Neural progenitor cell (in vitro differentiated cells): ENCODE data around the gene CCT7. TPM values are rescaled to one million over a fixed set of nuclear protein-coding genes. Genes with fewer than 3 reads are reported as not detected.

ENCODE experiments used
- DNase-seq: peaks from one replicate; pipeline ENCODE4 v3.0.0-alpha.2; 2016; ENCODE audit warnings: low spot score
- H2AFZ ChIP-seq: fragments of 200-600 bp; sonication (generic); replicated peaks from 2 replicates; pipeline ENCODE4 v1.6.1; 2016; ENCODE audit warnings: antibody characterized with exemption
- H3F3A ChIP-seq: fragments of 200-600 bp; sonication (generic); 2 replicates; pipeline ENCODE4 v1.6.1; 2016; ENCODE audit warnings: antibody characterized with exemption, low read depth
- H3K27ac ChIP-seq: fragments of 200-600 bp; sonication (generic); 2 replicates; pipeline ENCODE4 v1.5.1; 2016; ENCODE audit warnings: mild to moderate bottlenecking
- H3K27me3 ChIP-seq: fragments of 200-600 bp; sonication (generic); 2 replicates; pipeline ENCODE4 v1.6.1; 2016; ENCODE audit warnings: mild to moderate bottlenecking, moderate library complexity
- H3K36me3 ChIP-seq: fragments of 200-600 bp; sonication (generic); 2 replicates; pipeline ENCODE4 v1.5.1; 2016
- H3K4me1 ChIP-seq: fragments of 200-600 bp; sonication (generic); 2 replicates; pipeline ENCODE4 v1.6.1; 2016; ENCODE audit warnings: mixed run types
- H3K4me2 ChIP-seq: fragments of 200-600 bp; sonication (generic); 2 replicates; pipeline ENCODE4 v1.6.1; 2016
- H3K4me3 ChIP-seq: fragments of 200-600 bp; sonication (generic); 2 replicates; pipeline ENCODE4 v1.5.1; 2016
- H3K79me2 ChIP-seq: fragments of 200-600 bp; sonication (generic); 2 replicates; pipeline ENCODE4 v1.6.1; 2016; ENCODE audit warnings: low read depth
- H3K9ac ChIP-seq: fragments of 200-600 bp; sonication (generic); 2 replicates; pipeline ENCODE4 v1.6.1; 2016
- H3K9me3 ChIP-seq: fragments of 200-600 bp; sonication (generic); 2 replicates; pipeline ENCODE4 v1.5.1; 2016; ENCODE audit warnings: low read depth
- H4K20me1 ChIP-seq: fragments of 200-600 bp; sonication (generic); 2 replicates; pipeline ENCODE4 v1.6.1; 2016; ENCODE audit warnings: low read depth
- H3K27ac Mint-ChIP-seq: 3 replicates; pipeline ENCODE4 v1.8.0; 2021; ENCODE audit warnings: mixed read lengths
- H3K27me3 Mint-ChIP-seq: 2 replicates; pipeline ENCODE4 v1.8.0; 2022; ENCODE audit warnings: low read depth, mild to moderate bottlenecking, inconsistent platforms, moderate library complexity, mixed read lengths; ENCODE audit not compliant: insufficient read depth
- H3K36me3 Mint-ChIP-seq: 3 replicates; pipeline ENCODE4 v1.8.0; 2021; ENCODE audit warnings: mixed read lengths
- H3K4me1 Mint-ChIP-seq: 3 replicates; pipeline ENCODE4 v1.8.0; 2021; ENCODE audit warnings: mixed read lengths
- H3K4me3 Mint-ChIP-seq: 3 replicates; pipeline ENCODE4 v1.8.0; 2021; ENCODE audit warnings: mild to moderate bottlenecking, moderate library complexity, mixed read lengths
- H3K9me3 Mint-ChIP-seq: 3 replicates; pipeline ENCODE4 v1.8.0; 2020; ENCODE audit warnings: mixed read lengths
- EZH2 ChIP-seq: fragments of 200-600 bp; sonication (generic); IDR thresholded peaks from 2 replicates; pipeline ENCODE4 v1.6.1; 2017; ENCODE audit warnings: antibody characterized with exemption, mild to moderate bottlenecking, moderate library complexity
- EZH2phosphoT487 ChIP-seq: fragments of 200-600 bp; sonication (generic); IDR thresholded peaks from 2 replicates; pipeline ENCODE4 v1.6.1; 2017; ENCODE audit warnings: antibody characterized with exemption
- total RNA-seq: library from RNA; depleted of rRNA; stranded (reverse); fragments of >200 nt; gene quantifications from 2 replicates; pipeline ENCODE4 v1.2.3, GENCODE V29; 2015; ENCODE audit warnings: low replicate concordance
- TF ChIP-seq, protein P1 (sequence below): fragments of 200-600 bp; sonication (generic); IDR thresholded peaks from 2 replicates; pipeline ENCODE4 v1.5.1; 2017; ENCODE audit warnings: antibody characterized with exemption, mild to moderate bottlenecking

The CCT7 gene
- total RNA-seq, 1 donor from 2014 or later: 456 TPM

DNA sequence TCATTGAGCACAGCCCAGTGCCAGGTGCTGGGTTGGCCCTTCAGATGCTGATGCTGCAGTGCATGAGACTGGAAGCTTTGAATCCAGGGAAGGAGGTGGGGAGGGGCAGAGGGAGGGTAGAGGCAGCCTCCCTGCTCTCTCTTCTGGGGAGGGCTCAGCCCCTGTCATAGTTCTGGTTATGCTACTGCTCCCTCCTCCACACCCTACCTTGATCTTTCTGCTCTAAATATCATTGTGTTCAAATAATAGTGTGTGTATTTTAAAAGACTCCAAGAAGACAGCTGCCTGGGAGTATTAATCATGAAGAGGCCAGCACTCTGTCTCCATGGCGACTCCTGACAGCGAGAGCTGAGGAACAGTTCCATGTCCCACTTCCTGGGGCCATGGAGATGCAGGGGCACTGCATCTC is 63.0 kb downstream of the CCT7 start:
- Mint-ChIP-seq H3K27me3 (peaks cover 49% of the 10 kb centered on the region), H3K4me3 (no peak overlapping the region), H3K27ac (no peak overlapping the region), H3K36me3 (no peaks in the 10 kb centered on the region), H3K4me1 (peaks cover 12% of the 10 kb centered on the region), H3K9me3 (no peaks in the 10 kb centered on the region)
- Histone ChIP-seq H3K27ac (no peak overlapping the region), H2AFZ (no peak overlapping the region), H3K4me1 (peaks cover 3% of the 10 kb centered on the region), H3K36me3 (no peaks in the 10 kb centered on the region), H3K9me3 (no peaks in the 10 kb centered on the region), H4K20me1 (peaks cover 11% of the 10 kb centered on the region), H3K4me3 (no peak overlapping the region), H3F3A (no peaks in the 10 kb centered on the region), H3K4me2 (no peak overlapping the region), H3K27me3 (peaks cover 100% of the 10 kb centered on the region), H3K79me2 (no peaks in the 10 kb centered on the region), H3K9ac (no peak overlapping the region)
- DNase-seq: no peak
- TF ChIP-seq EZH2 (no peak), EZH2phosphoT487 (no peak)
- TF ChIP-seq, protein P1, sequence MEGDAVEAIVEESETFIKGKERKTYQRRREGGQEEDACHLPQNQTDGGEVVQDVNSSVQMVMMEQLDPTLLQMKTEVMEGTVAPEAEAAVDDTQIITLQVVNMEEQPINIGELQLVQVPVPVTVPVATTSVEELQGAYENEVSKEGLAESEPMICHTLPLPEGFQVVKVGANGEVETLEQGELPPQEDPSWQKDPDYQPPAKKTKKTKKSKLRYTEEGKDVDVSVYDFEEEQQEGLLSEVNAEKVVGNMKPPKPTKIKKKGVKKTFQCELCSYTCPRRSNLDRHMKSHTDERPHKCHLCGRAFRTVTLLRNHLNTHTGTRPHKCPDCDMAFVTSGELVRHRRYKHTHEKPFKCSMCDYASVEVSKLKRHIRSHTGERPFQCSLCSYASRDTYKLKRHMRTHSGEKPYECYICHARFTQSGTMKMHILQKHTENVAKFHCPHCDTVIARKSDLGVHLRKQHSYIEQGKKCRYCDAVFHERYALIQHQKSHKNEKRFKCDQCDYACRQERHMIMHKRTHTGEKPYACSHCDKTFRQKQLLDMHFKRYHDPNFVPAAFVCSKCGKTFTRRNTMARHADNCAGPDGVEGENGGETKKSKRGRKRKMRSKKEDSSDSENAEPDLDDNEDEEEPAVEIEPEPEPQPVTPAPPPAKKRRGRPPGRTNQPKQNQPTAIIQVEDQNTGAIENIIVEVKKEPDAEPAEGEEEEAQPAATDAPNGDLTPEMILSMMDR: no peak

DNA sequence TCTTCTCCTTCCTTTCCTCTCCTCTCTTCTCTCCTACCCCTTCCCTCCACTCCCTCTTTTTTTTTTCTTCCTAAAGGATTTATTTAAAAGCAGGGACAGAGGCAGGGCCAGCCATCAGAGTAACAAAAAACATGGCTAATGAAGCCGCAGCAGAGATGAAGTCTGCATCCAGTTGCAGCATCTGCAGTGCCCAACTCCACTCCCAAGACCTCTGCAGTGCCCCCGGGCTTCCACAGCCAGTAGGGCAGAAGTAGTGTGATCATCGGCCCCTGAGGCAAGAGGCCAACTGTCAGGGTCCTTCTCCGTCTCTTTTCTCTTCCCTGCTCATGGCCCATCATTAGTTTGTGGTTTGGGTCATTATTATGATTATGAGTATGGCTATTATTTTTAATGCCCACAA is 63.5 kb downstream of the CCT7 start:
- Histone ChIP-seq H4K20me1 (peaks cover 7% of the 10 kb centered on the region), H3K27ac (no peak overlapping the region), H3K4me3 (no peak overlapping the region), H3F3A (no peaks in the 10 kb centered on the region), H2AFZ (no peak overlapping the region), H3K4me2 (no peak overlapping the region), H3K27me3 (peaks cover 100% of the 10 kb centered on the region), H3K79me2 (no peaks in the 10 kb centered on the region), H3K9me3 (no peaks in the 10 kb centered on the region), H3K9ac (no peak overlapping the region), H3K36me3 (no peaks in the 10 kb centered on the region), H3K4me1 (peaks cover 3% of the 10 kb centered on the region)
- TF ChIP-seq, protein P1: no peak
- TF ChIP-seq EZH2 (no peak), EZH2phosphoT487 (no peak)
- Mint-ChIP-seq H3K27ac (no peak overlapping the region), H3K4me3 (no peak overlapping the region), H3K27me3 (peaks cover 48% of the 10 kb centered on the region), H3K9me3 (no peaks in the 10 kb centered on the region), H3K4me1 (peaks cover 12% of the 10 kb centered on the region), H3K36me3 (no peaks in the 10 kb centered on the region)
- DNase-seq: no peak

DNA sequence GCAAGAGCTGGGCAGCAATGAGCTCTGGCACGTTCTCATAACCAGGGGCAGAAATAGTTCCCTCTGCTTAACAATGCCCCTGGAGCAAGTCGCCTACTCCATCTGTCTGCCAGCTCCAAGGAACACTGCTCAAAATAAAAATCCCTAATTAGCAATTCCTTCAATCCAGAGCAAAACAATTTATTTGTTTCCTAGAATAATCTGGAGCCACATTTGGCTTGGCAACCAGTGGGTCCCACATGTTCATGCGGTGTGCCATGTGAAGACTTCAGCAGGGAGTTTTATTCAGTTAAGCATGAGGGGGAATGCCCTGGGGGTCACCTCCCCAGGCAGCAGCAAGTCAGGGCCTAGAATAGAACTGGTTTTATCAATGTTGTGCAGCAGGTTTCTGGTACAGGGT is 66.8 kb downstream of the CCT7 start:
- Histone ChIP-seq H2AFZ (no peak overlapping the region), H3K27me3 (peaks cover 95% of the 10 kb centered on the region), H3K4me3 (no peak overlapping the region), H3K27ac (no peak overlapping the region), H3K4me1 (no peaks in the 10 kb centered on the region), H3K9ac (no peak overlapping the region), H4K20me1 (no peaks in the 10 kb centered on the region), H3K79me2 (no peaks in the 10 kb centered on the region), H3F3A (no peaks in the 10 kb centered on the region), H3K9me3 (no peaks in the 10 kb centered on the region), H3K36me3 (no peaks in the 10 kb centered on the region), H3K4me2 (no peak overlapping the region)
- TF ChIP-seq EZH2 (no peak), EZH2phosphoT487 (no peak)
- TF ChIP-seq, protein P1: no peak
- no peaks in the 10 kb centered on the region for H3K36me3 Mint-ChIP-seq
- peaks cover 12% of the 10 kb centered on the region for H3K4me1 Mint-ChIP-seq
- no peak overlapping the region for H3K4me3 Mint-ChIP-seq
- no peak for DNase-seq
- H3K27ac Mint-ChIP-seq: no peak overlapping the region
- H3K27me3 Mint-ChIP-seq: peaks cover 26% of the 10 kb centered on the region
- no peaks in the 10 kb centered on the region for H3K9me3 Mint-ChIP-seq
